GM12874 (cell line): ENCODE results near the gene HSPA13.

ENCODE experiments used
- CTCF ChIP-seq: IDR thresholded peaks from 2 replicates; pipeline ENCODE4 v1.5.1; 2011; ENCODE audit warnings: low read depth, mild to moderate bottlenecking, control low read depth, low read length, moderate library complexity; ENCODE audit not compliant: insufficient read depth

The HSPA13 gene, protein sequence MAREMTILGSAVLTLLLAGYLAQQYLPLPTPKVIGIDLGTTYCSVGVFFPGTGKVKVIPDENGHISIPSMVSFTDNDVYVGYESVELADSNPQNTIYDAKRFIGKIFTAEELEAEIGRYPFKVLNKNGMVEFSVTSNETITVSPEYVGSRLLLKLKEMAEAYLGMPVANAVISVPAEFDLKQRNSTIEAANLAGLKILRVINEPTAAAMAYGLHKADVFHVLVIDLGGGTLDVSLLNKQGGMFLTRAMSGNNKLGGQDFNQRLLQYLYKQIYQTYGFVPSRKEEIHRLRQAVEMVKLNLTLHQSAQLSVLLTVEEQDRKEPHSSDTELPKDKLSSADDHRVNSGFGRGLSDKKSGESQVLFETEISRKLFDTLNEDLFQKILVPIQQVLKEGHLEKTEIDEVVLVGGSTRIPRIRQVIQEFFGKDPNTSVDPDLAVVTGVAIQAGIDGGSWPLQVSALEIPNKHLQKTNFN

GRCh38 chr21:14382835-14383595 lies at the start of gene HSPA13:
TSS of gene HSPA13 (minus strand) at chr21:14383146. CDS start at chr21:14383119, 27 bp downstream.
- TF ChIP-seq CTCF: peak; percentile 32; the same call in 1 of the 2 replicates

GRCh38 chr21:14418920-14419319 lies 36.0 kb upstream of the HSPA13 start:
- TF ChIP-seq CTCF: no peak

DNA sequence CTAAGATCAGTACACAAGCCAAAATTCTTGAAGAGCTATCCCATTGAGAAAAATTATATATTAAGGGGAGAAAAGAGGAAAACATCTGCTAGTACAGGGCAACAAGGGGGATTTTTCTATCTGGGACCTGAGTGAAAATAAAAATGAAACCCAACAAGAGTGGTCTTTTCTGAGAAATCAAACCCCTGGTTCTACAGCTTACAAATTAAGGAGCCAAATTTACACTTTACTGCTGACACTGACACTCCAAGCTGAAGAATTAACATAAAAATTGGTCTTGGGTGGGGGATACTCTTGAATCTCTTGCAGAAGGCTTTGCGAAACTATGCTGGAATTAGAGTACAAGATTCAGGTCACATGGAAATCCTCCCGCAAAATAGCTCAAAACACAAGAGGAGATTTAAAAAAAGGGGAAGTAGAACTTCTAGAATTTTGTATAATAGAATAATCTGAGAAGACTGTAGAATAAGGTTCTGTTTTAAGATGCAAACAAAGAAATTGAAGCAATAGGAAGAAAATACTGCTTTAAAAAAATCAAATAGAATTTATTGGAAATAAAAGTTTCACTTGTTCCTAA lies 32.1 kb upstream of the HSPA13 start:
- TF ChIP-seq CTCF: no peak

- TF ChIP-seq CTCF: no peak
Measured at GRCh38 chr21:14405962-14406361, 23.0 kb upstream of the HSPA13 start.

DNA sequence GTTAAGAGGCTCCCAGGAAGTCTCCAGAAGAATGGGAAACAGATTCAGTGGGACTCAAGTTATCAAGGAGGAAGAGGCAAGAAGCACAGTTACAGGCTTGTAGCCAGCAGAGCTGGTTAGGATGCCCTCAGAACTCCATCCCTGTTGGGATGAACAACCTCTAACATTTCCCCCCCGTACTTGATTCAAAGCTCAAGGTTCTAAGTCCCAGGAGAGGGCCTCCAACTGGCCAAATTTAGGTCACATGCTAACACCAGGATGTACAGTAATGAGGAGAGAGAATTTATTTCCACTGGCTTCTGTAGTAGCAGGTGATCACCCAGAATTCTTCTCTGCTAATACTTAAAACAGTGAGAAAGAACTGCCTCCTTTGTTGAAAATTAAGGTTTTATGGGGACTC lies 22.3 kb upstream of the HSPA13 start:
- TF ChIP-seq CTCF: no peak

DNA sequence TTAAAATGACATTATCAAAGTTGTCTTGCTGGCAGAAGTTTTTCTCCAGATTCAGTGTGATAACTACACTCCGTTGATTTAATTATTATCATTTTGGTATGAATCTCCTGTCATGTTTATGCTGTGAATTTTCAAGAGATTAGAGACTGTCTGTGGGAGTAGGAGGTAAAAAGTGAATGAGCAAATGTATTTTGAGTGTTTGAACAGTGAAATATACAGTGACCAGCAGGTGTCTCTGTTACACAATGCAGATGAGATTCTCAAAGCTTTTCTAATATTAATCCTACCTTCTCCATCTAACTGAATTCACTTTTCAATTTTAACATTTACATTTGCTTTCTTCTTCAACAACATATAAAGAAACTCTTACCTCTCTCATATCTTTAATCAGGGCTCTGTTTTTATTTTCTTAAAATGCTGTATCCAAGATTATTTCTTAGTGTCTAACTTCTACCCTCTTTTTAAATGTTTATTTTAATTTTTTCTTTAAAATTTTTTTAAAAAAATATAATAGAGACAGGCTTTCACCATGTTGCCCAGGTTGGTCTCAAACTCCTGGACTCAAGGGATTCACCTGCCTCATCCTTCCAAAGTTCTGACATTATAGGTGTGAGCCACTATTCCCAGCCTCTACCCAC lies 20.9 kb upstream of the HSPA13 start:
- peak; percentile 45 for TF ChIP-seq CTCF

DNA sequence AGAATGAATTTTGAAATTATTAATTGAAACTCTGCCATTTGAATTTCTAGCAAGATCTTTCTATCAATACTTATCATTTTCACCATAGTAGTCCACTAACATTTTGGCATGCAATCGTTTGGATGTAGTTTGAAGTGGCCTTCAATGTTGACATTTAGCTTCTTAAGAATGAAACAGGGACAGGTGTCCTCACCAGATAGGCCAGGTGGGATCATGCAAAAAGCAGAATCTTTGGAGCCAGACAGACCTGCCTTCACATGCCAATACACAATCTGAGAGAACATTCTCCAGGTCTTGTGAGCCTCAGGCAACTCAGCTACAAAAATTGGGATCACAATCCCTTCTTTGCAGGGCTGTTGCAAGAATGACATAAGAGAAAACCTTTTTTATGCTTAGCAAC lies 18.3 kb upstream of the HSPA13 start:
- no peak for TF ChIP-seq CTCF
